Subcutaneous adipose tissue (tissue), 4 donors: Measurements from ENCODE around the gene PLCB1. TPM values are rescaled to one million over a fixed set of nuclear protein-coding genes. Genes with fewer than 3 reads are reported as not detected.

ENCODE experiments used
- total RNA-seq, 4 donors: library from RNA; depleted of rRNA; stranded (reverse); fragments of >200 nt; gene quantifications; one replicate each; pipeline ENCODE4 v1.1.0, GENCODE V29; 2016
- TF ChIP-seq, protein P1 (sequence below): fragments of 450-650 bp; IDR thresholded peaks from one replicate; pipeline ENCODE4 v1.5.1; 2016; ENCODE audit warnings: low read depth, mild to moderate bottlenecking, control low read depth, antibody characterized with exemption, moderate library complexity

Gene PLCB1
- total RNA-seq, 4 donors from 2014 or later, result 14.1 to 26.7 (median 18.4) TPM

DNA sequence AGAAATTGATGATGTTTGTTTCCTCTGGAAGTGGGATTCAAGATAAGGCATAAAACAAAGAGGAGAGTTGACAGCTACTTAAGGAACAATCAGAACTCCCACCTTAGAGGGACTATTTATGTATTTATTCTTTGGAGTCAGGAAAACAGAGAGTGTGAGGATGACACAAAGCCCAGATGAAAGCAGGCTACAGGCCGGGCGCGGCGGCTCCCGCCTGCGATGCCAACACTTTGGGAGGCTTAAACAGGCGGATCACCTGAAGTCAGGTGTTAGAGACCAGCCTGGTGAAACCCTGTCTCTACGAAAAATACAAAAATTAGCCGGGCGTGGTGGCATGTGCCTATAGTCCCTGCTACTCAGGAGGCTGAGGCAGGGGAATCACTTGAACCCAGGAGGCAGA lies 543.8 kb downstream of the PLCB1 start:
- TF ChIP-seq, protein P1, sequence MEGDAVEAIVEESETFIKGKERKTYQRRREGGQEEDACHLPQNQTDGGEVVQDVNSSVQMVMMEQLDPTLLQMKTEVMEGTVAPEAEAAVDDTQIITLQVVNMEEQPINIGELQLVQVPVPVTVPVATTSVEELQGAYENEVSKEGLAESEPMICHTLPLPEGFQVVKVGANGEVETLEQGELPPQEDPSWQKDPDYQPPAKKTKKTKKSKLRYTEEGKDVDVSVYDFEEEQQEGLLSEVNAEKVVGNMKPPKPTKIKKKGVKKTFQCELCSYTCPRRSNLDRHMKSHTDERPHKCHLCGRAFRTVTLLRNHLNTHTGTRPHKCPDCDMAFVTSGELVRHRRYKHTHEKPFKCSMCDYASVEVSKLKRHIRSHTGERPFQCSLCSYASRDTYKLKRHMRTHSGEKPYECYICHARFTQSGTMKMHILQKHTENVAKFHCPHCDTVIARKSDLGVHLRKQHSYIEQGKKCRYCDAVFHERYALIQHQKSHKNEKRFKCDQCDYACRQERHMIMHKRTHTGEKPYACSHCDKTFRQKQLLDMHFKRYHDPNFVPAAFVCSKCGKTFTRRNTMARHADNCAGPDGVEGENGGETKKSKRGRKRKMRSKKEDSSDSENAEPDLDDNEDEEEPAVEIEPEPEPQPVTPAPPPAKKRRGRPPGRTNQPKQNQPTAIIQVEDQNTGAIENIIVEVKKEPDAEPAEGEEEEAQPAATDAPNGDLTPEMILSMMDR, result no peak

DNA sequence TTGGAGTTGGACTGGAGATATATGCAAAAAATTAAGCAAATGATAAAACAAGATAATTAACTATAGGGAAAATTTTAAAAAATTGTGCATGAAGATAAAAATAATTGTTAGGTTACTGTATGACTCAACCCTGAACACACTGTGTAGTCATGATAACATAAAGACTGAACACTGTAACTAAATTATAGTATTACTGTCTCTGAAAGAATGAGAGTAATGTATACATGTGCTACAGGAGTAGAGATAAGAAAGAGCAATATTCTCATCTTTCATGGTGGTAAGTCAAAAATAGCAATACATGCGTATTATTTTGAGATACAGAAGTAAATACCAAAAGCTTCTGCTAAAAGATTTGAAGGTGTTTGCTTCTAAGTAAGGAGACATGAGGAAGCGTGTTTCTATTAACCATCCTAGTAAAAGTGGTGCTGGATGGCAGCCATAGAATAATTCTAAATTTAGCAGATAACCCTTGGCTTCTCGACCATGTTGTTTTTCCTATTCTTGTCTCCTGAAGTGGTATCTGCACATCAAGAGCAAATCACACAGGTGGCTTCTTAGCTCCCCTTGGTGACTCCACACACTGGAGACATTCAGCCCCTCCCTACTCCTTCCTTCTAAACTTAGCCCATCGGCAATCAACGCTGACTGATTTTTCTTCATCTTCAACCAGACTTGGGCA lies 546.2 kb downstream of the PLCB1 start:
- TF ChIP-seq, protein P1, result no peak

DNA sequence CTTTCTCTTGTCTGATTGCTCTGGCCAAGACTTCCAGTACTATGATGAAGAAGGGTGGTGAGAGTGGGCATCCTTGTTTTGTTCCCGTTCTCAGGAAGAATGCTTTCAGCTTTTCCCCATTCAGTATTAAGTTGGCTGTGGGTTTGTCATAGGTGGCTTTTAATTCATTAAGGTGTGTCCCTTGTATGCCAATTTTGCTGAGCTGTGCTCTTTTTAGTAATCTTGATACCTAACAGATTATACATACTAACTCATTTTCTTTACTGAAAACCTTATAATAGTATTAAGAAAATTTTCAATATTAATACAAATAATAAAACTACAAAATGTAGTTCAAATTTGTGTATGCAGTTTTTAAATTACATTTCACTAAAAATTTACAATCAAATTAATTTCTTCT lies 557.3 kb downstream of the PLCB1 start:
- TF ChIP-seq, protein P1, result no peak

DNA sequence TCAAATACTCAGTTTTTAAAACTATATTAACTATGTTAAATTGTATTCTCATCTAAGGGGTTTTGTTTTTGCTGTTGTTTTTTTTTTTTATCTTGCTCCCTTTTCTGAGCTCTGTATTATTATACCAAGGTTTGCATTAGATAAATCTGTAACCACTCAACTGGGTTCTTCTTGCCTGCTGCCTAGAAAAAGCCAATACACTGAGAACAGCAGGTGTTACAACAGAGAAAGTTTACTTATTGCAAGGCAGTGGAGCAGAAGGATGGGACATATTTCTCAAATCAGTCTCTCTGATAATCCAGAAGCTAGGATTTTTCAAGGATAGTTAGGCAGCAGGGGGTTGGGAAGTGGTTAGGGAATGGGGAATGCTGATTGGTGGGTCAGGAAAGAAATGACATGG lies 558.0 kb downstream of the PLCB1 start:
- TF ChIP-seq, protein P1, result no peak

DNA sequence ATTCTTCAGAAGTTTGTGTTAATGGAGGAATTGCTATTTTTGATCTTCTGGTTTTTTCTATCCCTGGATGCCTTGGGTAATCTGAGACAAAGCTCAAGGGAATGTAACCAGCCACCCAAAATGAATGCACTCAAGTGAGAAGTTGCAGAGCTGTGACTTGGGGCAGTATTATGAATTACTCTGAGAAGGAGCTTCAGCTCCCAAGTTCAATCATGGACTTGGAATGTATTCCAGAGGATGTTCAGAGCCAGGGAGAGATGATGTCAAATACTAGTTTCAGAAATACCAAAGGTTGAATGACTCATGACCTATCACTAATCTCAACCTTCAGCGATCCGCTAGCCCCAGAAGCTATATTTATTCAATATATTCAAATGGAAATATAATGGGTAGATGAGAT lies 561.6 kb downstream of the PLCB1 start:
- TF ChIP-seq, protein P1, result no peak

DNA sequence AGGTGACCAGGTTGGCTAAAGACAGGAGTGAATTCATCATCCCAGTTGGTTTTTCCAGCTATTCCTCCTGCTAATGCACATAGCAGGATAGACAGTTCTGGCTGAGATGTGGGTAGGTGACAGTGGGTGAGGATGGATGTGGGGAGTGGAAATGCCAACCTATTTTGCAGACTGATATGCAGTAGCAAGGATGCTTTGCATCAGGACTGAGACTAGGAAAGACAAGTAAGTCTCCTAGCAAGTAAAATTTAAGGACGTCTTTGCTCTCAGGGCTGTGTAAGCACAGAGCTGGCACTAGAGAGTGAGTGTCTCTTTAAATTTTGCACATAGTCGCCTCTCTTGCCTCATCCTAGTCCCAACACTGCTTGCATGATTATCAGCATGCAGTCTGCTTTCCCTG lies 568.7 kb downstream of the PLCB1 start:
- TF ChIP-seq, protein P1, result no peak

DNA sequence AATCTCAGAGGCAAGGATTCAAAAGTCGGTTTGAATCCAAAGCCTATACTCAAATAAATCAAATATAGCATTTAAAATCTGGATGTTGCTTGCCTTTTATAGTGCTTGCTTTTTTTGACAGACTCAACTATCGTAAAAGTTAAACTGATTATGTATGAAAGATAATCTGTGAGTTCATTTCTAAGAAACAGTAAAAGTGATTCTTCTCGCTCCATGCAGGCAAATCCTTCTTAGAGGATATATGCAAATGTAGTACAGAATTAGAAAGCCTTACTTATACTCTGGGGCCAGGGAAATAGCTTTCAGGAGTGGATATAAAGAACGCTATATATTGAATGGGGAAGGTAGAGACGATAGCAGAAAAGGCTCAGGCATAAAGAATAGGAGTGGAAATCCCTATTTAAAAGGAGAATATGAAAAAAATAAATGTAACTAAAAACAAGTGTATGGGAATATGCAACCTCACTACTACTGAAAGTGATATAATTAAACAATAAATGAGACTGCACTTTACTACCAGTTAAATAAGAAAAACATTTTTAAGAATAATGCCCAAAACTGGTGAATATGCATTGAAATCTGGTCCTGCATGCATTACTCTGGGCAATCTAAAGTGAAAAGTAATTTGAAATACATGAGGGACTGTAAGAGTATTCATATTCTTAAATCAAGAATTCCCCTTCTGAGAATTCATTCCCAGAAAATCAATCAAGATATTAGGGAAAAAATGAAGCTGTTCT lies 575.1 kb downstream of the PLCB1 start:
- TF ChIP-seq, protein P1, result no peak
